Activated naive CD4-positive, alpha-beta T cell treated with anti-CD3 and anti-CD28 coated beads, Interleukin-2, amount 10 ng/mL, durations not matched to agents 7 days and 5 days (primary cell): ENCODE measurements around the gene IL31RA.

Experiments used
- CTCF ChIA-PET: fragments of 350-600 bp; sonication (Branson Sonifier 250); formaldehyde crosslinking; loops from one replicate; lab custom pipeline; 2021; ENCODE audit warnings: antibody characterized with exemption; lab: Charles Lee
- DNase-seq: peaks from one replicate; pipeline ENCODE4 v3.0.0-alpha.2; 2020
- H3K27ac Mint-ChIP-seq: one replicate; pipeline ENCODE4 v1.8.0; 2021; ENCODE audit warnings: mild to moderate bottlenecking, moderate library complexity, mixed read lengths
- H3K27me3 Mint-ChIP-seq: one replicate; pipeline ENCODE4 v1.8.0; 2021; ENCODE audit warnings: mild to moderate bottlenecking, mixed read lengths
- H3K36me3 Mint-ChIP-seq: one replicate; pipeline ENCODE4 v1.8.0; 2021; ENCODE audit warnings: mixed read lengths
- H3K4me1 Mint-ChIP-seq: one replicate; pipeline ENCODE4 v1.8.0; 2021; ENCODE audit warnings: mixed read lengths
- H3K4me3 Mint-ChIP-seq: one replicate; pipeline ENCODE4 v1.8.0; 2021; ENCODE audit warnings: mild to moderate bottlenecking, moderate library complexity, mixed read lengths
- H3K9me3 Mint-ChIP-seq: one replicate; pipeline ENCODE4 v1.8.0; 2021; ENCODE audit warnings: mixed read lengths

The IL31RA gene

DNA sequence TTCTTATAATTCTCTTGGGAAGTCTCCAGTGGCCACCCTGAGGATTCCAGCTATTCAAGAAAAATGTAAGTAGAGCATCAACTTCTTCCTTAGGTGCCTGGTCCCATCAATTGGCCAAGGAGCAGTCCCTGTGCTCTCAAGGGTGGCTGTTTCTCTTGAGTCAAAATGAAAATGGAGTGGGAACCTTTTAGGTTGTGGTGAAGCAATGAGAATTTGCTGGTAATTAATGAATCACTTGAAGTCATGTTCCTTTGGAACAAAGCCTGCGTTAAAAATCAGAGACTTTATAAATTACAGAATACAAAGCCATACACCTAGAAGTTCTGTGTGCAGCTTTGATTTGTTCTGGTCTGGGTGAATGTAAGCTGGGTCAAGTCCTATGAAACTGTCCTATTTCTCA, 48.9 kb downstream of the IL31RA start:
- H3K4me1 Mint-ChIP-seq, result peaks cover 27% of the 10 kb centered on the region
- no peaks in the 10 kb centered on the region for H3K9me3 Mint-ChIP-seq
- peaks cover 40% of the 10 kb centered on the region for H3K27me3 Mint-ChIP-seq
- no peak overlapping the region for H3K4me3 Mint-ChIP-seq
- CTCF ChIA-PET, result interaction anchor here (1.3 kb wide), 1 partner anchor 11 kb away, joined by 5 read pairs; no protein-coding TSS in a partner anchor
- no peak for DNase-seq
- no peaks in the 10 kb centered on the region for H3K36me3 Mint-ChIP-seq
- H3K27ac Mint-ChIP-seq, result no peak overlapping the region

DNA sequence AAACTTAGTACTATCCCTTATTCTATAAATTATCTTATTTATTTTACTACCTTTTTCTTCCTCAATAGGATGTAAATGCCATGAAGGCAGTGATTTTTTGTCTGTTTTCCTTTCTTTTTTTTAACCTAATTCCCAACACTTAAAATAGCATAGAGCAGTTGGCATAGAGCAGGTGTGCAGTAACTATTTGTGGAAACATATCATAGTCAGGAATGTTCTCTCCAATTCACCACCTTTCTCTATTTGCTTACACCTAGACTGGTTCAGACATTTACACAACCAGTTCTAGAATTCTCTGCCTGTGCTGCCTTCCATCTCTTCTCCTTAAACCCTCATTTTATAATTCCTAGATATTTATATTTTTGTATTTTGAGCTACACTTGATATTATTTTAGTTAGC, 49.6 kb downstream of the IL31RA start:
- peaks cover 40% of the 10 kb centered on the region for H3K27me3 Mint-ChIP-seq
- CTCF ChIA-PET, result interaction anchor here (1.3 kb wide), 1 partner anchor 11 kb away, joined by 5 read pairs; no protein-coding TSS in a partner anchor

DNA sequence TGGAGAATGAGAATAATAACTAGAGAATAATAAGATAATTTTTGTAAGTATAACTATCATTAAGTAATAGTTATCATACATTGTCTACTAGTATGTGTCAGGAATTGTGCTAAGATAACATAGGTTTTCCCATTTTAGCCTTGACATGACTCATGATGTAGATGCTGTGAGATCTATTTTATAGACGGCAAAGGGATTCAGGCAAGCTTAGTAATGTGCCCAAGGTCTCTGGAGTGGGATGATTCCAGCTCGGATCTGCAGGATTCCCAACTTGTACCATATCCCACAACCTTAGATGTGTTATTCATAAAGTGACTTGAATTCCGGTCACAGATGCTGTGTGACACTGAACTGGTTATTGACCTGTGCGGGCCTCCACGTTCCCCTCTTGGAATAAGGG, 51.5 kb downstream of the IL31RA start:
- peaks cover 29% of the 10 kb centered on the region for H3K27me3 Mint-ChIP-seq
- no peaks in the 10 kb centered on the region for H3K9me3 Mint-ChIP-seq
- H3K36me3 Mint-ChIP-seq, result no peaks in the 10 kb centered on the region
- DNase-seq, result no peak
- no peak overlapping the region for H3K4me3 Mint-ChIP-seq
- H3K4me1 Mint-ChIP-seq, result peaks cover 32% of the 10 kb centered on the region
- CTCF ChIA-PET, result interaction anchor here (1.0 to 1.7 kb wide), 2 partner anchors 11 to 34 kb away, joined by 3 to 4 read pairs; no protein-coding TSS in a partner anchor
- H3K27ac Mint-ChIP-seq, result no peak overlapping the region

More for the DNA sequence above, 49.6 kb downstream of the IL31RA start:
- no peaks in the 10 kb centered on the region for H3K9me3 Mint-ChIP-seq
- H3K27ac Mint-ChIP-seq, result no peak overlapping the region
- no peak for DNase-seq
- H3K4me3 Mint-ChIP-seq, result no peak overlapping the region
- H3K4me1 Mint-ChIP-seq, result peaks cover 30% of the 10 kb centered on the region
- no peaks in the 10 kb centered on the region for H3K36me3 Mint-ChIP-seq

- CTCF ChIA-PET, result interaction anchor here (0.5 to 1.7 kb wide), 3 partner anchors 10 to 105 kb away, joined by 3 to 4 read pairs (median 3); no protein-coding TSS in a partner anchor
Measured at GRCh38 chr5:55903121-55903701, 52.1 kb downstream of the IL31RA start.

DNA sequence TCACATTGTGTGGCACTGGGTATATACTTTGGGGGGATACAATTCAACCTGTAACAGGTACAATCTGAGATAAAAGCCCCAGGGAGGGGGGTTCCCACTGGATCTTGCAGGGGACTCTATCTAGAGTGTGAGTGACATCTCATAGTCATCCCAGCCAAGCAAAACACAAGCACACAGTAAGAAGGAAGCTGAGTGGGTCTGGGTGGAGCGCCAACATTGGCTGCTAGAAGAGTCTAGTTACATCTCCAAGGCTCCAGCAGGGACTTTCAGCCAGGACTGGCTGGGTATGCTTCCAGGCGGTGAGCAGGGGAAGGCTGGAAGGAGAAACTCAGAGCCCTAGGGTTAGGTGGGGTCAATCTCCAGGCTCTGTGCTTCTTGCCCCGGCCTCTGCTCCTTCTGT, 53.0 kb downstream of the IL31RA start:
- Mint-ChIP-seq H3K4me3 (no peak overlapping the region), H3K9me3 (no peaks in the 10 kb centered on the region), H3K4me1 (peaks cover 32% of the 10 kb centered on the region), H3K36me3 (no peaks in the 10 kb centered on the region), H3K27ac (no peak overlapping the region), H3K27me3 (peaks cover 34% of the 10 kb centered on the region)
- DNase-seq, result no peak
- CTCF ChIA-PET, result no interaction called here

More at GRCh38 chr5:55903121-55903701, 52.1 kb downstream of the IL31RA start:
- Mint-ChIP-seq H3K4me1 (peaks cover 32% of the 10 kb centered on the region), H3K9me3 (no peaks in the 10 kb centered on the region), H3K27me3 (peaks cover 27% of the 10 kb centered on the region), H3K4me3 (peak overlapping the region; percentile 24), H3K36me3 (no peaks in the 10 kb centered on the region), H3K27ac (no peak overlapping the region)
- DNase-seq, result peak; percentile 78

- no peak overlapping the region for H3K27ac Mint-ChIP-seq
Measured at GRCh38 chr5:55905251-55905650, 54.1 kb downstream of the IL31RA start.

DNA sequence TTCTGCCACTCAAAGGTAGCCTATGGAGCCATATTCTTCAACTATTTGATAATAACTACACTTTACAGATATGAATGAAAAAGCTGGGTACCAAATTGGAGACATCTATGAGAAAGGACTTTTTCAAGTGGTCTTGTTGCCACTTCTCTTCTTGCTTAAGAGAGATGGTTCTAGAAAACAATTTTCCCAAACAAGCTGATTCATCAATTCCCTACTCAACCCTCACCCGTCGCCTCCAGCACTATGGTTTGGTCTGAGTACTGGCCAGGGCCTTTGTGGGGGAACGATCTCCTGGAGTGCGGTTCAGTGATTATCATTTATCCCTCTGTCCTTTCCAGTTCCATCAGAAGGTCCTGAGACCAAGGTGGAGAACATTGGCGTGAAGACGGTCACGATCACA, 56.8 kb downstream of the IL31RA start:
- CTCF ChIA-PET, result interaction anchor here (1.4 kb wide), 1 partner anchor 52 kb away, joined by 3 read pairs; no protein-coding TSS in a partner anchor
- Mint-ChIP-seq H3K36me3 (no peaks in the 10 kb centered on the region), H3K9me3 (no peaks in the 10 kb centered on the region), H3K4me3 (no peak overlapping the region), H3K27ac (no peak overlapping the region), H3K4me1 (peaks cover 22% of the 10 kb centered on the region), H3K27me3 (peaks cover 30% of the 10 kb centered on the region)
- no peak for DNase-seq

More at GRCh38 chr5:55905251-55905650, 54.1 kb downstream of the IL31RA start:
- Mint-ChIP-seq H3K9me3 (no peaks in the 10 kb centered on the region), H3K4me1 (peaks cover 32% of the 10 kb centered on the region), H3K27me3 (peaks cover 24% of the 10 kb centered on the region), H3K36me3 (no peaks in the 10 kb centered on the region), H3K4me3 (no peak overlapping the region)
- CTCF ChIA-PET, result no interaction called here
- DNase-seq, result no peak

GRCh38 chr5:55908804-55909203, 57.6 kb downstream of the IL31RA start:
- Mint-ChIP-seq H3K27ac (no peak overlapping the region), H3K27me3 (peaks cover 26% of the 10 kb centered on the region), H3K36me3 (no peaks in the 10 kb centered on the region), H3K4me1 (peaks cover 13% of the 10 kb centered on the region), H3K9me3 (no peaks in the 10 kb centered on the region), H3K4me3 (no peak overlapping the region)
- CTCF ChIA-PET, result no interaction called here
- no peak for DNase-seq

DNA sequence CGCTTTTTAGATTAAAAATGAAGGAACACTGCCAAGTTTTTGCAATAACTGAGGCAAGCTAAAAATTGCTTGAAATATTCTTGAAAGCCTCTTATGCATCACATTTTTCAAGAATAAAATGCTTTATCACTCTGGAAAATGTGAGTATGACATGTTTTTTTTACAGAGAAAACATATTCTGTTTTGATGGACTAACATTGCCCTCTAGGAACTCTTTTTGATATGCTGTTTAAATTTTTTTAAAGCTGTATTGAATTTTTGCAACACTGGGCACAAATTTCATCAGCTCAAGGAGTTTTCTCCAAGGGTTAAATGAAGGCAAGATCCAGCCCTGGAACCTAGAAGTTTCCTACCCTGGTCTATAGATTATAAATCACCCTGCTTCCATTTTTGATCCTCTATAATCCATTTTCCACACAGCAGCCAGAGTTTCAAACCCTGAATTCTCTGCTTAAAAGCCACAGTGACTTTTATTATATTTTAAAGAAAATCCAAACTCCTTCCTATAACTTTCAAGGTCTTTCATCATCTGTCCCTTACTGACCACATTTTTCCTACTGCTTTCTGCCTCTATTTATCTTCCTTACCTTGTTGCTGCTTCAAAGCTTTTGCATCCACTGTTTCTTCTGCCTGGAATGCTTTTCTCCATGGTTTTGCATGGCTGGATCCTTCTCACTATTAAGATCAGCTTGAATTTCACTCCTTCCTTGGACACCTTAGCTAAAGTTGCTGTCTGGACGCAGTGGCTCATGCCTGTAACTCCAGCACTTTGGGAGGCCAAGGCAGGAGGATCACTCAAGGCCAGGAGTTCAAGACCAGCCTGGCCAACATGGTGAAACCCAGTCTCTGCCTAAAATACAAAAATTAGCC, 60.9 kb downstream of the IL31RA start:
- H3K36me3 Mint-ChIP-seq, result no peaks in the 10 kb centered on the region
- CTCF ChIA-PET, result interaction anchor here (0.9 to 1.9 kb wide), 3 partner anchors 11 to 43 kb away, joined by 3 to 6 read pairs (median 5); no protein-coding TSS in a partner anchor
- peaks cover 20% of the 10 kb centered on the region for H3K27me3 Mint-ChIP-seq
- no peaks in the 10 kb centered on the region for H3K9me3 Mint-ChIP-seq
- H3K27ac Mint-ChIP-seq, result no peak overlapping the region
- H3K4me3 Mint-ChIP-seq, result no peak overlapping the region
- no peaks in the 10 kb centered on the region for H3K4me1 Mint-ChIP-seq
- DNase-seq, result no peak

GRCh38 chr5:55913466-55914413, 62.6 kb downstream of the IL31RA start:
- DNase-seq, result no peak
- H3K27me3 Mint-ChIP-seq, result peaks cover 13% of the 10 kb centered on the region
- no peaks in the 10 kb centered on the region for H3K36me3 Mint-ChIP-seq
- CTCF ChIA-PET, result interaction anchor here (0.8 to 1.0 kb wide), 2 partner anchors 11 to 288 kb away, joined by 3 read pairs; no protein-coding TSS in a partner anchor
- no peak overlapping the region for H3K27ac Mint-ChIP-seq
- peaks cover 3% of the 10 kb centered on the region for H3K4me1 Mint-ChIP-seq
- H3K9me3 Mint-ChIP-seq, result no peaks in the 10 kb centered on the region
- no peak overlapping the region for H3K4me3 Mint-ChIP-seq

DNA sequence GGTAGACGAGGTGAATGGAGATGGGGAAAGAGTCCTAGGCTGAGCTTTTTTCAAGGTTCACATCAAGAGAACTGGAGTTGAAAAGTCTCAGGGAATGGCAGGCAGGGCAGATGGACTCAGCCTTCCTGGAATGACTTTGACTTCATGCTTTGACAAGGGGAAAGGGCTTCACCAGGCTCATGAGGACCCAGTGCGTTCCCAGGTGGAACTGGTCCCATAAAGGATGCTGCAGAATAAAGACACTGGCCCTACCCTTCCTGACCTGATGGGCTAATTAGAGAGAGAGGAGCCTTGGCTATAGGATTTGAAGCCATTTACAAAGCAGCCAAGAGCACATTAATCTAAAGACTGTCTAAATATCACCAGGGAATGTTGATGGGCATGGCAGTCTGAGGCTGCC, 63.8 kb downstream of the IL31RA start:
- no peak overlapping the region for H3K4me3 Mint-ChIP-seq
- DNase-seq, result no peak
- H3K36me3 Mint-ChIP-seq, result no peaks in the 10 kb centered on the region
- peaks cover 15% of the 10 kb centered on the region for H3K4me1 Mint-ChIP-seq
- no peak overlapping the region for H3K27ac Mint-ChIP-seq
- CTCF ChIA-PET, result no interaction called here
- peaks cover 12% of the 10 kb centered on the region for H3K27me3 Mint-ChIP-seq
- no peaks in the 10 kb centered on the region for H3K9me3 Mint-ChIP-seq

- CTCF ChIA-PET, result no interaction called here
- H3K4me1 Mint-ChIP-seq, result peaks cover 20% of the 10 kb centered on the region
- no peaks in the 10 kb centered on the region for H3K36me3 Mint-ChIP-seq
- no peak overlapping the region for H3K27ac Mint-ChIP-seq
- H3K4me3 Mint-ChIP-seq, result no peak overlapping the region
- H3K27me3 Mint-ChIP-seq, result peaks cover 7% of the 10 kb centered on the region
- no peaks in the 10 kb centered on the region for H3K9me3 Mint-ChIP-seq
- DNase-seq, result no peak
Measured at GRCh38 chr5:55915783-55916182, 64.6 kb downstream of the IL31RA start.

DNA sequence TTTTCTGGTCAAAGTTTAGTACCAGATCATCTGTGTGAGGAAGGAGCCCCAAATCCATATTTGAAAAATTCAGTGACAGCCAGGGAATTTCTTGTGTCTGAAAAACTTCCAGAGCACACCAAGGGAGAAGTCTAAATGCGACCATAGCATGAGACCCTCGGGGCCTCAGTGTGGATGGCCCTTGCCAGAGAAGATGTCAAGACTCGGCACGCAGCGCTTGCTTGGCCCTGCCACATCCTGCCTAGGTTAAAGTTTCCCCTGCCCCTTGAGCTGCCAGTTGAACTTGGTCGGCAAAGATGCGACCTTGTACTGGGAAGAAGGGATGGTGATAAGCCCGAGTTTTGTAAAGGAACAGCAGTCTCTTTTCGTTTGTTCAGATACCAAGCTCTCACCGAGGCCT, 65.8 kb downstream of the IL31RA start:
- H3K4me1 Mint-ChIP-seq, result peaks cover 23% of the 10 kb centered on the region
- H3K36me3 Mint-ChIP-seq, result no peaks in the 10 kb centered on the region
- H3K27ac Mint-ChIP-seq, result no peak overlapping the region
- CTCF ChIA-PET, result interaction anchor here (0.6 to 1.5 kb wide), 3 partner anchors 225 to 1173 kb away, joined by 3 to 4 read pairs (median 3); no protein-coding TSS in a partner anchor
- peaks cover 5% of the 10 kb centered on the region for H3K27me3 Mint-ChIP-seq
- no peak overlapping the region for H3K4me3 Mint-ChIP-seq
- DNase-seq, result no peak
- no peaks in the 10 kb centered on the region for H3K9me3 Mint-ChIP-seq
